ENCODE measurements around the gene CLDN6.

The CLDN6 gene

DNA sequence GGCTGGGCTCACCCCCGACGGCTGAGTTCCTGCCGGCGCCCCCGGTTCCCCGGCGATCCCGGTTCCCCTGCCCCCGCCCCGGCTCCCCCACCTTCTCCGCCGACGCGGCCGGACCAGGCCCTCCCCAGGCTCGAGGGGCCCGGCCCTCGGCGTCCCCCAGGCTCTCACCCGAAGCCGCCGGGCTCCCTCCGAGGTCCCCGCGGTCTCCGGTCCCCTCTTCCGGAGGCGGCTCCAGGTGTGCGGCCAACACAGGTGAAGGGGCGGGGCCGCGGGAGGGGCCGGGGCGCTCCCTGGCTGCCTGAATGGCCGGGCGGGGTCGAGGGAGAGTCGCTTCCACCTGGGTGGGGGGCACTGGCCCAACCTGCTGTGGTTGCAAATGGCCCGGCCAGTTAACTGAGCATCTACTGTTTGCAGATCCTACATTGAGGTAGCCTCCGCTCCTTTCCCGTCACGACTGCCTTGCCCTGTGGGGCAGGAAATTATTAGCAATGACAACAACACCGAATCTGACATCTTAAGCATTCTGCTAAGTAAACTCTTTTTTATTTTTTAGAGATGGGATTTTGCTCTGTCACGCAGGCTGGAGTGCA lies 18.8 kb upstream of the CLDN6 start, which contains the start of gene BICDL2:
BICDL2 (minus strand) TSS at position 219 of the 590 bp plus-strand sequence. CDS start 1,448 bp downstream, outside the sequence.
- WGBS (ENCODE audit: extremely low coverage, insufficient coverage, insufficient read length) = no CpG with 5 or more reads among the region's 44 CpGs
- Histone ChIP-seq H4K12ac (ENCODE audit: low read depth, low read length) (peak within 1 kb of the TSS; percentile 28), H2BK12ac (ENCODE audit: low read length) (no peak within 1 kb of the TSS), H3K79me2 (ENCODE audit: control insufficient read depth, insufficient read depth, low read length, poor library complexity) (no peaks in the 10 kb centered on the region), H4K8ac (ENCODE audit: low read depth, low read length) (no peak within 1 kb of the TSS), H3K4me3 (ENCODE audit: low read depth, low read length) (peak within 1 kb of the TSS; percentile 26), H3K14ac (ENCODE audit: low read length) (peak within 1 kb of the TSS; percentile 25), H3K18ac (ENCODE audit: low read length) (no peak within 1 kb of the TSS), H3K27me3 (ENCODE audit: insufficient read depth, low read length) (peaks cover 10% of the 10 kb centered on the region), H3K9ac (ENCODE audit: low read length) (no peak within 1 kb of the TSS), H2BK5ac (ENCODE audit: low read depth, low read length, poor library complexity) (no peak within 1 kb of the TSS), H3K36me3 (ENCODE audit: control insufficient read depth in 1 of 2, insufficient read depth in 2 of 2, low read length in 2 of 2) (no peaks in the 10 kb centered on the region), H3K4ac (ENCODE audit: low read depth, low read length) (no peak within 1 kb of the TSS), H2BK120ac (ENCODE audit: insufficient read depth, low read length, poor library complexity) (no peak within 1 kb of the TSS), H2AK5ac (ENCODE audit: low read length) (no peak within 1 kb of the TSS), H3K4me2 (ENCODE audit: low read length) (peak within 1 kb of the TSS; percentile 51), H3K23ac (ENCODE audit: low read length) (no peak within 1 kb of the TSS), H3K4me1 (ENCODE audit: control insufficient read depth in 1 of 2, insufficient read depth in 2 of 2, low read length in 2 of 2) (peaks cover 3 to 5% of the 10 kb centered on the region in 2 experiments), H3K79me1 (ENCODE audit: low read length) (peaks cover 1% of the 10 kb centered on the region), H3K9me3 (ENCODE audit: insufficient read depth, low read depth, low read length) (no peaks in the 10 kb centered on the region), H3K27ac (ENCODE audit: low read depth, low read length) (no peak within 1 kb of the TSS), H4K91ac (ENCODE audit: low read depth, low read length) (no peak within 1 kb of the TSS), H2AFZ (ENCODE audit: insufficient read depth, low read length, poor library complexity) (no peak within 1 kb of the TSS)
- DNase-seq = no peak

DNA sequence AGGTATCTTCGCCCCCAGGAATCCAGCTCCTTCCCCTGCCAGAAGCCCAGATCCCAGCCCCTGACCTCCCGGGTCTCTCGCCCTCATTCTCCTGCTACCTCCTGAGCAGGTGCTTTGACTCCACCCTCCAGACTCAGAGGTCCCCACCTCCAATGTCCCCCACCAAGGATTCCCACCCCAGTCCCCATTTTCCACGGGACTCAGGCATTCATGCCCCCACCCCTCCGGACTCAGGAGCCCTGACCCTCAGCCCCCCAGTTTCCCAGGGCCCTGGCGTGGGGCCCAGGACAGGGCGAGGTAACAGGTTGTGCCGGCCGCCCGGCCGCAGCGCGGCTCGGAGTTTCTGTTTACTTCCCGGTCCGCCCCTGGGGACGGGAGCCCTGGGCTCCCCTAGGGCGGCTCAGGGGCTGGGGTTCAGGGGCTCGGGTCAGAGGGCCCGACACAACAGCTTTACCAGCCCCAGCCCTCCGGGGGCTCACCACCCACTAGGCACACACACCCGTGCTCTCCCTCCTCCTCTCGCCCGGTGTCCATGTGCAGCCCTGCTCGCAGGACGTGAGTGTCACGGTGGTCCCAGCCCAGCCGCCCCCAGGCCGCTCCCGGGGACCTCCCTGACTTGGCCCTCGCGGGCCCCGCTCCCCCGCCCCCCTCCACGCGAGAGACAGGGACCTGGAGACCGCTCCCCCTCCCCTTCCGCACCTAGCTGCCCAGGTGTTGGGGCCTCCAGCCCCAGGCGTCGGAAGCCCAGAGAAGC lies 18.2 kb upstream of the CLDN6 start:
- Histone ChIP-seq H3K4ac (ENCODE audit: low read depth, low read length) (no peak overlapping the region), H3K79me1 (ENCODE audit: low read length) (peaks cover 1% of the 10 kb centered on the region), H3K9me3 (ENCODE audit: insufficient read depth, low read depth, low read length) (no peaks in the 10 kb centered on the region), H2BK5ac (ENCODE audit: low read depth, low read length, poor library complexity) (no peak overlapping the region), H2BK120ac (ENCODE audit: insufficient read depth, low read length, poor library complexity) (no peak overlapping the region), H2AFZ (ENCODE audit: insufficient read depth, low read length, poor library complexity) (no peak overlapping the region), H3K79me2 (ENCODE audit: control insufficient read depth, insufficient read depth, low read length, poor library complexity) (no peaks in the 10 kb centered on the region), H3K4me3 (ENCODE audit: low read depth, low read length) (peak overlapping the region; percentile 26), H3K27ac (ENCODE audit: low read depth, low read length) (no peak overlapping the region), H4K91ac (ENCODE audit: low read depth, low read length) (no peak overlapping the region), H3K23ac (ENCODE audit: low read length) (no peak overlapping the region), H4K8ac (ENCODE audit: low read depth, low read length) (no peak overlapping the region), H3K4me1 (ENCODE audit: control insufficient read depth in 1 of 2, insufficient read depth in 2 of 2, low read length in 2 of 2) (peaks cover 5 to 7% of the 10 kb centered on the region in 2 experiments), H3K27me3 (ENCODE audit: insufficient read depth, low read length) (peaks cover 10% of the 10 kb centered on the region), H2AK5ac (ENCODE audit: low read length) (no peak overlapping the region), H2BK12ac (ENCODE audit: low read length) (no peak overlapping the region), H3K9ac (ENCODE audit: low read length) (no peak overlapping the region), H3K14ac (ENCODE audit: low read length) (peak overlapping the region; percentile 25), H3K36me3 (ENCODE audit: control insufficient read depth in 1 of 2, insufficient read depth in 2 of 2, low read length in 2 of 2) (no peaks in the 10 kb centered on the region), H4K12ac (ENCODE audit: low read depth, low read length) (peak overlapping the region; percentile 28), H3K4me2 (ENCODE audit: low read length) (peak overlapping the region; percentile 51), H3K18ac (ENCODE audit: low read length) (no peak overlapping the region)
- DNase-seq = no peak
- WGBS (ENCODE audit: extremely low coverage, insufficient coverage, insufficient read length) = no CpG with 5 or more reads among the region's 40 CpGs

DNA sequence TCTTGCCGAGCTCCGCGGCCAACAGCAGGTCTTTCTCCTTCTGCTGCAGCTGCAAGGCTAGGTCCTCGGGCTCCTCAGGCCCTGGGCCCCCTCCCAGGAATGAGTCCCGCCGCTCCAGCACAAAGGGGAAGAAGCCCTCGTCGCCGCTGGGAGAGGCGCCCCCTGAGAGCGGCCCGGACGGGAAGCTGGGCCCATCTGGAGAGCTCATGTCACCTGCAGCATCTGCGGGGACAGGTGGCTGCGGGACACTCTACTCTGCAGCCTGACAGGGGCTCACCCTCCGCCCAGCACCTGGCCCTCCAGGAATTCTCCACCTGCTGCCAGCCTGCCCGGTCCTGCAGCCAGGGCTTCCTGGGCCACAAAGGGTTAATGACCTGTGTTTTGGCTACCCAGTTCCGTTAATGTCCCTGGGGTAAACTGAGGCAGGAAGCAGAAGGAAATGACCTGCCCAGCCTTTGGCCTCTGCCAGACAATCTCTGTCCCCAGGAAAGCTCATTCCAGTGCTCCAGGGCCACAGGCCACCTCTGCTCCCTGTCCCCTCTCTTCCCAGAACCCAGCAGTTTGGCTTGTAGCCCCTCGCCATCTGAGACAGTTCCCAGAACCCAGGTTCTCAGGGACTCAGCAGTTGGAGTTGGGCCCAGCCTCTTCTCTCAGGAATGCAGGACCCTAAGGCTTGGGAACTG lies 17.4 kb upstream of the CLDN6 start:
- no peak overlapping the region for H4K8ac ChIP-seq (ENCODE audit: low read depth, low read length)
- no peak overlapping the region for H3K18ac ChIP-seq (ENCODE audit: low read length)
- H3K79me1 ChIP-seq (ENCODE audit: low read length) = peaks cover 1% of the 10 kb centered on the region
- no peaks in the 10 kb centered on the region for H3K36me3 ChIP-seq (ENCODE audit: control insufficient read depth in 1 of 2, insufficient read depth in 2 of 2, low read length in 2 of 2)
- H3K23ac ChIP-seq (ENCODE audit: low read length) = no peak overlapping the region
- no peak overlapping the region for H3K4ac ChIP-seq (ENCODE audit: low read depth, low read length)
- WGBS (ENCODE audit: extremely low coverage, insufficient coverage, insufficient read length) = no CpG with 5 or more reads among the region's 19 CpGs
- peaks cover 10% of the 10 kb centered on the region for H3K27me3 ChIP-seq (ENCODE audit: insufficient read depth, low read length)
- H3K4me3 ChIP-seq (ENCODE audit: low read depth, low read length) = no peak overlapping the region
- no peak overlapping the region for H4K91ac ChIP-seq (ENCODE audit: low read depth, low read length)
- H2AFZ ChIP-seq (ENCODE audit: insufficient read depth, low read length, poor library complexity) = no peak overlapping the region
- no peak overlapping the region for H3K4me2 ChIP-seq (ENCODE audit: low read length)
- H3K79me2 ChIP-seq (ENCODE audit: control insufficient read depth, insufficient read depth, low read length, poor library complexity) = no peaks in the 10 kb centered on the region
- H3K27ac ChIP-seq (ENCODE audit: low read depth, low read length) = no peak overlapping the region
- no peak overlapping the region for H2AK5ac ChIP-seq (ENCODE audit: low read length)
- H4K12ac ChIP-seq (ENCODE audit: low read depth, low read length) = no peak overlapping the region
- DNase-seq = no peak
- peaks cover 5 to 7% of the 10 kb centered on the region in 2 experiments for H3K4me1 ChIP-seq (ENCODE audit: control insufficient read depth in 1 of 2, insufficient read depth in 2 of 2, low read length in 2 of 2)
- no peaks in the 10 kb centered on the region for H3K9me3 ChIP-seq (ENCODE audit: insufficient read depth, low read depth, low read length)
- H3K9ac ChIP-seq (ENCODE audit: low read length) = no peak overlapping the region
- no peak overlapping the region for H2BK5ac ChIP-seq (ENCODE audit: low read depth, low read length, poor library complexity)
- no peak overlapping the region for H2BK120ac ChIP-seq (ENCODE audit: insufficient read depth, low read length, poor library complexity)
- no peak overlapping the region for H2BK12ac ChIP-seq (ENCODE audit: low read length)
- no peak overlapping the region for H3K14ac ChIP-seq (ENCODE audit: low read length)

DNA sequence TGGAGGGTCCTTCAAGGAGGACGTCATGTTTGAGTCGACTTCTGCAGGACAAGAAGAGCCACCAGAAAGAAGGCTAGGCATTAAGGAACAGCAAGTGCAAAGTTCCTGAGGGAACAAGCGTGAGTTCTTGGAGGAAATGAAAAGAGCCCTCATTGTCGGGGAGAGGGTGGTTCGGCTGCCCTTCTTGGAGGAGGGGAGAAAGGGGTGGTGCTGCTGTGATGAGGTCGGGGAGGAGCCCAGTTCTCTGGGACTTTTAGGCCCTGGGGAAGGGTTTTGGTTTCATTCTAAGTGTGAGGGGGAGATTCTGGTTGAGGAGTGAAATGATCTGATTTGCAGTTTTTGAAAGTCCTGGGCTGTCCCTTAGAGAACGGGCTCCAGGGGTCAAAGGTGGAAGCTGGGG lies 14.6 kb upstream of the CLDN6 start:
- no peak overlapping the region for H3K9ac ChIP-seq (ENCODE audit: low read length)
- no peaks in the 10 kb centered on the region for H3K79me1 ChIP-seq (ENCODE audit: low read length)
- WGBS (ENCODE audit: extremely low coverage, insufficient coverage, insufficient read length) = no CpG with 5 or more reads among the region's 7 CpGs
- H3K36me3 ChIP-seq (ENCODE audit: control insufficient read depth in 1 of 2, insufficient read depth in 2 of 2, low read length in 2 of 2) = no peaks in the 10 kb centered on the region
- no peak overlapping the region for H3K4me2 ChIP-seq (ENCODE audit: low read length)
- no peak overlapping the region for H2BK5ac ChIP-seq (ENCODE audit: low read depth, low read length, poor library complexity)
- no peak overlapping the region for H4K12ac ChIP-seq (ENCODE audit: low read depth, low read length)
- no peak overlapping the region for H2BK12ac ChIP-seq (ENCODE audit: low read length)
- no peak overlapping the region for H3K23ac ChIP-seq (ENCODE audit: low read length)
- no peak overlapping the region for H3K4ac ChIP-seq (ENCODE audit: low read depth, low read length)
- no peak overlapping the region for H2AFZ ChIP-seq (ENCODE audit: insufficient read depth, low read length, poor library complexity)
- H4K8ac ChIP-seq (ENCODE audit: low read depth, low read length) = no peak overlapping the region
- no peak overlapping the region for H3K18ac ChIP-seq (ENCODE audit: low read length)
- DNase-seq = no peak
- no peaks in the 10 kb centered on the region for H3K79me2 ChIP-seq (ENCODE audit: control insufficient read depth, insufficient read depth, low read length, poor library complexity)
- peaks cover 10% of the 10 kb centered on the region for H3K27me3 ChIP-seq (ENCODE audit: insufficient read depth, low read length)
- H4K91ac ChIP-seq (ENCODE audit: low read depth, low read length) = no peak overlapping the region
- no peak overlapping the region for H2BK120ac ChIP-seq (ENCODE audit: insufficient read depth, low read length, poor library complexity)
- H3K14ac ChIP-seq (ENCODE audit: low read length) = no peak overlapping the region
- peaks cover 10 to 11% of the 10 kb centered on the region in 2 experiments for H3K4me1 ChIP-seq (ENCODE audit: control insufficient read depth in 1 of 2, insufficient read depth in 2 of 2, low read length in 2 of 2)
- no peak overlapping the region for H2AK5ac ChIP-seq (ENCODE audit: low read length)
- no peak overlapping the region for H3K4me3 ChIP-seq (ENCODE audit: low read depth, low read length)
- no peaks in the 10 kb centered on the region for H3K9me3 ChIP-seq (ENCODE audit: insufficient read depth, low read depth, low read length)
- H3K27ac ChIP-seq (ENCODE audit: low read depth, low read length) = no peak overlapping the region
